Activated CD8-positive, alpha-beta T cell treated with anti-CD3 and anti-CD28 coated beads for 36 hours (primary cell): ENCODE results near the gene ZNF532. TPM values are rescaled to one million over a fixed set of nuclear protein-coding genes. Genes with fewer than 3 reads are reported as not detected.

Source experiments
- ATAC-seq: fragments of 200-7000 bp; cut with Tn5 transposase; one replicate; pipeline ENCODE4 v1.10.0; 2021; ENCODE audit warnings: mild to moderate bottlenecking, moderate library complexity
- CTCF ChIA-PET: fragments of 350-600 bp; sonication (Branson Sonifier 250); formaldehyde crosslinking; loops from one replicate; lab custom pipeline; 2021; ENCODE audit warnings: antibody characterized with exemption; lab: Charles Lee
- POLR2A ChIA-PET: fragments of 350-600 bp; sonication (Branson Sonifier 250); formaldehyde crosslinking; loops from one replicate; lab custom pipeline; 2021; ENCODE audit warnings: antibody characterized with exemption; lab: Charles Lee
- DNase-seq: peaks from one replicate; pipeline ENCODE4 v3.0.0-alpha.2; 2020
- H3K27ac Mint-ChIP-seq: one replicate; pipeline ENCODE4 v1.8.0; 2021; ENCODE audit warnings: mild to moderate bottlenecking, mixed read lengths
- H3K27me3 Mint-ChIP-seq: one replicate; pipeline ENCODE4 v1.8.0; 2021; ENCODE audit warnings: mixed read lengths
- H3K36me3 Mint-ChIP-seq: one replicate; pipeline ENCODE4 v1.8.0; 2021; ENCODE audit warnings: low read depth, mixed read lengths
- H3K4me1 Mint-ChIP-seq: one replicate; pipeline ENCODE4 v1.8.0; 2021; ENCODE audit warnings: low read depth, mixed read lengths
- H3K4me3 Mint-ChIP-seq: one replicate; pipeline ENCODE4 v1.8.0; 2021; ENCODE audit warnings: mild to moderate bottlenecking, moderate library complexity, mixed read lengths
- H3K9me3 Mint-ChIP-seq: one replicate; pipeline ENCODE4 v1.8.0; 2021; ENCODE audit warnings: mixed read lengths
- intact Hi-C: fragments of 100-400 bp; cut with micrococcal nuclease; formaldehyde crosslinking; loops from one replicate; pipeline ENCODE4 v1.10.0; 2022
- total RNA-seq, 2 experiments: library from RNA; stranded (reverse); gene quantifications; one replicate each; pipeline ENCODE4 v1.2.3, GENCODE V29; 2021
- TF ChIP-seq, protein P1 (sequence below): fragments of 200-600 bp; IDR thresholded peaks from one replicate; pipeline ENCODE4 v1.8.0; 2022; ENCODE audit warnings: antibody characterized with exemption, mild to moderate bottlenecking

The ZNF532 gene
- total RNA-seq, 2 experiments from 2014 or later = 1.3 to 1.8 TPM

DNA sequence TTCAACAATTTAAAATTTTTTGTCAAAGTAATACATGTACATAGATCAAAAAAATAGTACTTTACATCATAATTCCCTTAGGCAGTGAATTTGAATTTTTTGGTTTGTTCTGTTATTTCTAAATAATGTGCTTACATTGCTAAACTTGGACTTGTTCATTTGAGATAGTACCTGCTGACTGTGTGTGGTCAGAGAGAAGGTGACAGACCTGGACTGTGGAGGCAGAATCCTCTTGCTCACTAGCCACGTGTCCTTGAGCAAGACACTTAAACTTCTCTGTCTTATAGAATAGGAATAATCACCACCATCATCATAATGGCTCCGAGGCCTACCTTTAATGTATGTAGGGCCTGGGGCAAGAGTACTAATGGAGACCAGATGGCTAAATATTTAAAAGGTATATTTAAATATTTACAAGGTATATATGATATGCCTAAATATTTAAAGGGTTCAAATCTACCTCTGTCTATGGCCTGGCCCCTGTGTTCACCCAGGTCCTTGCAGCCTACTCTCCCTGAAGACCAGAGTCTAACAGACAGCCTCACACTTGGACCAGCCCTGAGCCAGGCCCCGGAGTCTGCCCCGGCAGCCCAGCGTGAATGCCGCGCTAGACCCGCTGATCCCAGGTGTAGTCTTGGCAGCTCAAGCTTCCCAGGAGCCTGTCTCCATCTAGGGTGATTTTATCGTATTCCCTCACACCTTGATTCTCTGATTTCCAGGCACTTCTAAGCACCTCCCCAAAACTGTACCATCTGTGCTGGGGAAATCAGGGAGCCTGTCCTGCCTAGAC lies 33.5 kb downstream of the ZNF532 start:
- no peak for DNase-seq
- Mint-ChIP-seq H3K4me3 (no peak overlapping the region), H3K36me3 (no peaks in the 10 kb centered on the region), H3K27ac (no peak overlapping the region), H3K9me3 (no peaks in the 10 kb centered on the region), H3K4me1 (peaks cover 13% of the 10 kb centered on the region), H3K27me3 (peaks cover 1% of the 10 kb centered on the region)
- intact Hi-C loops = no loop called here
- CTCF ChIA-PET = no interaction called here
- POLR2A ChIA-PET = no interaction called here
- no peak for ATAC-seq
- TF ChIP-seq, protein P1, sequence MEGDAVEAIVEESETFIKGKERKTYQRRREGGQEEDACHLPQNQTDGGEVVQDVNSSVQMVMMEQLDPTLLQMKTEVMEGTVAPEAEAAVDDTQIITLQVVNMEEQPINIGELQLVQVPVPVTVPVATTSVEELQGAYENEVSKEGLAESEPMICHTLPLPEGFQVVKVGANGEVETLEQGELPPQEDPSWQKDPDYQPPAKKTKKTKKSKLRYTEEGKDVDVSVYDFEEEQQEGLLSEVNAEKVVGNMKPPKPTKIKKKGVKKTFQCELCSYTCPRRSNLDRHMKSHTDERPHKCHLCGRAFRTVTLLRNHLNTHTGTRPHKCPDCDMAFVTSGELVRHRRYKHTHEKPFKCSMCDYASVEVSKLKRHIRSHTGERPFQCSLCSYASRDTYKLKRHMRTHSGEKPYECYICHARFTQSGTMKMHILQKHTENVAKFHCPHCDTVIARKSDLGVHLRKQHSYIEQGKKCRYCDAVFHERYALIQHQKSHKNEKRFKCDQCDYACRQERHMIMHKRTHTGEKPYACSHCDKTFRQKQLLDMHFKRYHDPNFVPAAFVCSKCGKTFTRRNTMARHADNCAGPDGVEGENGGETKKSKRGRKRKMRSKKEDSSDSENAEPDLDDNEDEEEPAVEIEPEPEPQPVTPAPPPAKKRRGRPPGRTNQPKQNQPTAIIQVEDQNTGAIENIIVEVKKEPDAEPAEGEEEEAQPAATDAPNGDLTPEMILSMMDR = no peak

DNA sequence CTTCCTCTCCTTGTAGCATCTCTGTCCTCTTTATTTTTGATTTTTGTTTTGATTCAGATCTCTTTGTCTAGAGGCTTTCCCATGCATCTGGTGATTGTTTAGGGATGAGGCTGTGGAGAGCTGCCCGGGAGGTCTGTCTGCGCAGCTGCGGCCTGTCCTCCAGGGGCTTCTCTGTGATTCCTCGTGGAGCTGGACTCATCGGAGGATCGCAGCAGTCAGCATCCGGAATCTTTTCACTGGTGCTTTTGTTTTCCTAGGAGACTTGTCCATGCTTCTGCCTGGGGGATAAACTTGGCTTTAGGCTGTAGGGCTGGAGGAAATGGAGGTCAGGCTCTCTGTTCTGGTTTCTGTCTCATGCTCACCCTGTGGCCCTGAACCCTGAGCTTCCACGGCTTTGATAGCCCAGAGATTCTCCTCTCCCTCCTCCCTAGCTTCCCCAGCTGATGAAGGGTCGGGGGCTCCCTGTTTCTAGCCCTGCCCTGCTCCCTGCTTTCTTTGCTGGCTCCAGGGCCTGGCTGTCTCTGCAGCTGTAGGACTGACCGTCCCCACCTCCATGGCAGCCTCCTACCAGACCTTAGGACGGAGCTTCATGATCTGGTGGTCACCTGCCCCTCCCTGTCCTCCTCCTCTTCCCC lies 35.5 kb downstream of the ZNF532 start:
- DNase-seq = no peak
- Mint-ChIP-seq H3K27ac (no peak overlapping the region), H3K9me3 (no peaks in the 10 kb centered on the region), H3K4me3 (no peak overlapping the region), H3K36me3 (no peaks in the 10 kb centered on the region), H3K27me3 (peaks cover 4% of the 10 kb centered on the region), H3K4me1 (peaks cover 9% of the 10 kb centered on the region)
- no peak for ATAC-seq
- CTCF ChIA-PET = interaction anchor here (1.0 kb wide), 1 partner anchor 11 kb away, joined by 3 read pairs; no protein-coding TSS in a partner anchor
- POLR2A ChIA-PET = no interaction called here
- intact Hi-C loops = no loop called here
- TF ChIP-seq, protein P1 = no peak

DNA sequence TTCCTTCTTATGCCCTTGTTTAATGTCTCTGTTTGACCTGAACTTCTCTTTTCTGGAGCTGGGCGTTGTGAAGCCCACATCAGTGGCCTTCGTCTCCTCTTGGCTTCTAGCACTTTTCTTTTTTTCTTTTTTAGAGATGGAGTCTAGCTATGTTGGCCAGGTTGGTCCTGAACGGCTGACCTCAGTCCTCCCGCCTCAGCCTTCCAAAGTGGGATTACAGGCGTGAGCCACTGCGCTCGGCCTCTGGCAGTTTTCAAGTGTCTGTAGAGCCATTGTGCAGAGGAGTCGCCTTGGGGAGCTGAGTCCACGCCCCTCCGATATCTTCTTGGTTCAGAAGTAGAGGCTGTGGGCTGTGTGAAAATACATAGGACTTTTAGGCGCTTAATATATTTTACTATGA lies 36.5 kb downstream of the ZNF532 start:
- H3K9me3 Mint-ChIP-seq = no peaks in the 10 kb centered on the region
- intact Hi-C loops = no loop called here
- TF ChIP-seq, protein P1 = no peak
- no peak overlapping the region for H3K4me3 Mint-ChIP-seq
- no peak overlapping the region for H3K27ac Mint-ChIP-seq
- H3K36me3 Mint-ChIP-seq = no peaks in the 10 kb centered on the region
- ATAC-seq (no peak), DNase-seq (no peak)
- peaks cover 8% of the 10 kb centered on the region for H3K4me1 Mint-ChIP-seq
- POLR2A ChIA-PET = no interaction called here
- H3K27me3 Mint-ChIP-seq = peaks cover 9% of the 10 kb centered on the region
- CTCF ChIA-PET = no interaction called here

DNA sequence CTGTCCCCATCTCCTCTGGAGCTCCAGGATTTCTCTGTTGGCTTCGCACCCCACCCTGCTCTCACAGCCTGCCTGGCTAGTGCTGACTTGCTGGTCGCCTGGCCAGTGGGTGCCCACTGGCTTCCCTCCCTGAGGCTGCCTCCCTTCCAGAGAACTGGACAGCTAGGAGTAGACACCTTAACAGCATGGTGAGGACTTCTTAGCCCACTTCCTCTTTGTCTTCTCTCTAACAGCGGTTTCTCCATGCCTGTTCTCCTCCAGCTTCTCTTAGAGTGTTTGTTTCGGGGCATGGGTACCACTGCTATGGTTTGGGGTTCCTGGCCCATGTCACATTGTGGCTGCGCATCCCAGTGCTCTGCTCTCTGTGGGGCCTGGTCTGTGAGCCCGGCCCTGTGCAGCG lies 37.1 kb downstream of the ZNF532 start:
- CTCF ChIA-PET = no interaction called here
- Mint-ChIP-seq H3K9me3 (no peaks in the 10 kb centered on the region), H3K27ac (no peak overlapping the region), H3K4me1 (peaks cover 2% of the 10 kb centered on the region), H3K27me3 (peaks cover 9% of the 10 kb centered on the region), H3K4me3 (no peak overlapping the region), H3K36me3 (no peaks in the 10 kb centered on the region)
- POLR2A ChIA-PET = no interaction called here
- ATAC-seq = no peak
- intact Hi-C loops = no loop called here
- TF ChIP-seq, protein P1 = no peak
- DNase-seq = no peak

DNA sequence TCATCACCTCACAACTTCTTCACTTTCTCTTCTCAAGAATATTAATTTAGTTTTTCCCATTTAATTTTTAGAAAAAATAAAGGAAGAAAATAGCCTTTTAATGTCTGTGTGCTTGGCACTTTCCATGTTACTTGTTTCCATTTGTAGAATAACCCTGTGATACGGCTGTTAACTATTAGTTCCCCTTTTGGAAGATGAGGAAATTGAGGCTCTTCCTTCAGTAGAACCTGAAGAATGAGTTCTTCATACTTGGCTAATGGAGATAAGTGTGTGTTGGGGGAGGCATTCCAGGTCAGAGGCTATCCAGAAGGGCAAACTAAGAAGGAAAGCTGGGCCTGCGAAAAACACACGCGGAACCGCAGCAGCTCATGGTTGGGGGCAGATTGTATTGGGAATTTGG lies 38.3 kb downstream of the ZNF532 start:
- no peaks in the 10 kb centered on the region for H3K9me3 Mint-ChIP-seq
- TF ChIP-seq, protein P1 = no peak
- POLR2A ChIA-PET = no interaction called here
- no peaks in the 10 kb centered on the region for H3K4me1 Mint-ChIP-seq
- H3K4me3 Mint-ChIP-seq = no peak overlapping the region
- no peak overlapping the region for H3K27ac Mint-ChIP-seq
- CTCF ChIA-PET = no interaction called here
- intact Hi-C loops = no loop called here
- H3K27me3 Mint-ChIP-seq = peaks cover 14% of the 10 kb centered on the region
- H3K36me3 Mint-ChIP-seq = no peaks in the 10 kb centered on the region
- no peak for DNase-seq
- ATAC-seq = no peak
